Endothelial cell of umbilical vein (primary cell): ENCODE measurements around the gene SLC35G4. TPM values are rescaled to one million over a fixed set of nuclear protein-coding genes. Genes with fewer than 3 reads are reported as not detected.
"Not testable (repeated sequence)": the region's sequence is repeated elsewhere in the genome, so short reads cannot be mapped to it uniquely, and the experiment has no call there.

Experiments
- BruUV-seq: library from RNA; stranded (reverse); fragments of 400-500 nt; replicated peaks from 2 replicates; lab custom pipeline; 2021; lab: Mats Ljungman, UMichigan
- CTCF ChIA-PET: fragments of 300-600, 350-600 bp; sonication (Branson Sonifier 250); formaldehyde crosslinking; loops from one replicate; lab custom pipeline; 2021; ENCODE audit warnings: antibody characterized with exemption, inconsistent platforms; lab: Charles Lee
- POLR2A ChIA-PET: fragments of 300-600, 350-600 bp; sonication (Branson Sonifier 250); formaldehyde crosslinking; loops from one replicate; lab custom pipeline; 2021; ENCODE audit warnings: antibody characterized with exemption, inconsistent platforms; lab: Charles Lee
- DNase-seq: peaks from one replicate; pipeline ENCODE4 v3.0.0-alpha.2; 2011; ENCODE audit warnings: low read depth, low spot score
- FAIRE-seq: peaks from 2 replicates; lab custom pipeline; 2011; peaks lifted over from hg19 to GRCh38; lab: Jason Lieb, UNC
- H2AFZ ChIP-seq: 2 replicates; pipeline ENCODE4 v1.6.0; 2012; ENCODE audit warnings: low read depth, low read length, control low read depth, inconsistent platforms
- H3K27ac ChIP-seq: 2 replicates; pipeline ENCODE4 v1.5.1; 2011; ENCODE audit warnings: low read depth, mild to moderate bottlenecking, control low read depth, low read length, moderate library complexity; ENCODE audit not compliant: insufficient read depth
- H3K27me3 ChIP-seq, 2 experiments: 2 replicates each; pipeline versions ENCODE4 v1.6.0 to v1.6.1; 2011; ENCODE audit warnings: low read length in 2 of 2, mixed read lengths in 1 of 2; ENCODE audit not compliant: control insufficient read depth in 2 of 2, insufficient read depth in 2 of 2
- H3K36me3 ChIP-seq, 2 experiments: 2 replicates in 1 of 2; 3 replicates in 1 of 2; pipeline ENCODE4 v1.5.1; 2011; ENCODE audit warnings: low read length in 2 of 2, mild to moderate bottlenecking in 1 of 2, moderate library complexity in 1 of 2; ENCODE audit not compliant: control insufficient read depth in 2 of 2, insufficient read depth in 2 of 2; ENCODE audit errors: extremely low read depth in 1 of 2
- H3K4me1 ChIP-seq: 3 replicates; pipeline ENCODE4 v1.5.1; 2011; ENCODE audit warnings: mild to moderate bottlenecking, low read length; ENCODE audit not compliant: control insufficient read depth, insufficient read depth; ENCODE audit errors: extremely low read depth
- H3K4me2 ChIP-seq: 2 replicates; pipeline ENCODE4 v1.6.1; 2011; ENCODE audit warnings: low read length, control low read depth, mixed read lengths; ENCODE audit not compliant: insufficient read depth
- H3K4me3 ChIP-seq, 3 experiments: fragments of 200-600 bp in 1 of 3; sonication (generic), shearing (Covaris generic) in 1 of 3; replicated peaks in 1 of 3; 2 replicates each; pipeline ENCODE4 v1.5.1; 2011 to 2016; ENCODE audit warnings: control low read depth in 3 of 3, low read length in 3 of 3, mild to moderate bottlenecking in 2 of 3, inconsistent platforms in 1 of 3, low read depth in 1 of 3, moderate library complexity in 1 of 3; ENCODE audit not compliant: insufficient read depth in 1 of 3
- H3K79me2 ChIP-seq: 2 replicates; pipeline ENCODE4 v1.6.0; 2012; ENCODE audit warnings: low read length, inconsistent platforms; ENCODE audit not compliant: control insufficient read depth, insufficient read depth
- H3K9ac ChIP-seq: replicated peaks from 2 replicates; pipeline ENCODE3; 2011; ENCODE audit warnings: low read length, control low read depth; ENCODE audit not compliant: insufficient read depth; ENCODE audit errors: extremely low read depth
- H3K9me1 ChIP-seq: replicated peaks from 3 replicates; pipeline ENCODE4 v1.6.0; 2011; ENCODE audit warnings: mild to moderate bottlenecking, low read length; ENCODE audit not compliant: control insufficient read depth, insufficient read depth; ENCODE audit errors: extremely low read depth
- H3K9me3 ChIP-seq: replicated peaks from 2 replicates; pipeline ENCODE4 v1.5.1; 2012; ENCODE audit warnings: low read length, inconsistent platforms; ENCODE audit not compliant: control insufficient read depth, insufficient read depth
- H4K20me1 ChIP-seq: replicated peaks from 2 replicates; pipeline ENCODE3; 2011; ENCODE audit warnings: mild to moderate bottlenecking, low read length; ENCODE audit not compliant: control insufficient read depth, insufficient read depth; ENCODE audit errors: extremely low read depth
- dilution Hi-C: fragments of 300-500 bp; cut with MboI; formaldehyde crosslinking; loops from one replicate; pipeline ENCODE4 v1.15.0; 2019; ENCODE audit warnings: low sequenced_read_pairs; ENCODE audit not compliant: extremely low pct_ligation_motif_present
- intact Hi-C: fragments of 100-400 bp; cut with micrococcal nuclease; formaldehyde crosslinking; loops from one replicate; pipeline ENCODE4 v1.10.0; 2022
- polyA plus RNA-seq, 4 experiments: library from polyadenylated mRNA; depleted of rRNA in 3 of 4; stranded (reverse) in 3 of 4; unstranded in 1 of 4; fragments of >200 nt; gene quantifications; 2 replicates each; pipeline versions ENCODE4 v1.2.1 to v1.2.3, GENCODE V29; 2011 to 2012; ENCODE audit warnings: missing spikeins in 1 of 4
- total RNA-seq: library from RNA; stranded (reverse); gene quantifications from 2 replicates; pipeline ENCODE4 v1.2.3, GENCODE V29; 2021

Gene SLC35G4
- total and polyA plus RNA-seq, 2 donors (not counting 3 experiments of a cell fraction or from before 2014, with no cell fraction given) = not detected

GRCh38 chr18:11614042-11614441, 4.6 kb downstream of the SLC35G4 start:
- H3K4me1 ChIP-seq, H2AFZ ChIP-seq, H3K27ac ChIP-seq, H3K4me2 ChIP-seq, FAIRE-seq, H3K4me3 ChIP-seq, dilution Hi-C loops, H3K9me1 ChIP-seq, DNase-seq, H3K9me3 ChIP-seq, H3K27me3 ChIP-seq, intact Hi-C loops, H3K9ac ChIP-seq, H4K20me1 ChIP-seq, BruUV-seq, POLR2A ChIA-PET, H3K79me2 ChIP-seq, H3K36me3 ChIP-seq, CTCF ChIA-PET: not testable (repeated sequence)

DNA sequence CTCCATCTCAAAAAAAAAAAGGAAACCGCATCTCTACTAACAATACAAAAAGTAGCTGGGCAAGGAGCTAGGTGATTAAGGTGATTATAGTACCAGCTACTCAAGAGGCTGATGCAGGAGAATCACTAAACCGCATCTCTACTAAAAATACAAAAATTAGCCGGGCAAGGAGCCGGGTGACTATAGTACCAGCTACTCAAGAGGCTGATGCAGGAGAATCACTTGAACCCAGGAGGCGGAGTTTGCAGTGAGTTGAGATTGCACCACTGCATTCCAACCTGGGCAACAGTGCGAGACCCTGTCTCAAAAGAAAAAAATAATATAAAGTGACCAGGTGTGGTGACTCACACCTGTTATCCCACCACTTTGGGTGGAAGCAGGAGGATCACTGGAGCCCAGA, 5.6 kb downstream of the SLC35G4 start:
- H3K4me3 ChIP-seq, H3K4me2 ChIP-seq, H3K9me1 ChIP-seq, H3K27ac ChIP-seq, H3K79me2 ChIP-seq, H3K9me3 ChIP-seq, H2AFZ ChIP-seq, BruUV-seq, intact Hi-C loops, H3K36me3 ChIP-seq, FAIRE-seq, dilution Hi-C loops, H4K20me1 ChIP-seq, H3K4me1 ChIP-seq, H3K9ac ChIP-seq, H3K27me3 ChIP-seq, DNase-seq, POLR2A ChIA-PET, CTCF ChIA-PET: not testable (repeated sequence)

- dilution Hi-C loops, H3K9ac ChIP-seq, H3K4me1 ChIP-seq, H3K4me2 ChIP-seq, H3K27me3 ChIP-seq, H3K9me1 ChIP-seq, H3K36me3 ChIP-seq, H4K20me1 ChIP-seq, CTCF ChIA-PET, H2AFZ ChIP-seq, H3K4me3 ChIP-seq, BruUV-seq, H3K9me3 ChIP-seq, H3K79me2 ChIP-seq, intact Hi-C loops, H3K27ac ChIP-seq, DNase-seq, FAIRE-seq, POLR2A ChIA-PET: not testable (repeated sequence)
Observed at GRCh38 chr18:11647310-11647709, 37.9 kb downstream of the SLC35G4 start.

DNA sequence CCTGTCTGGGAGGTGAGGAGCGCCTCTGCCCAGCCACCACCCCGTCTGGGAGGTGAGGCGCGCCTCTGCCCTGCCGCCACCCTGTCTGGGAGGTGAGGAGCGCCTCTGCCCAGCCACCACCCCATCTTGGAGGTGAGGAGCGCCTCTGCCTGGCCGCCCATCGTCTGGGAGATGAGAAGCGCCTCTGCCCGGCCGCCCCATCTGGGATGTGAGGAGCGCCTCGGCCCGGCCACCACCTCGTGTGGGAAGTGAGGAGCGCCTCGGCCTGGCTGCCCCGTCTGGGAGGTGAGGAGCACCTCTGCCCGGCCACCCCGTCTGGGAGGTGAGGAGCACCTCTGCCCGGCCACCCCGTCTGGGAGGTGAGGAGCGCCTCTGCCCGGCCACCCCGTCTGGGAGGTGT, 38.4 kb downstream of the SLC35G4 start:
- H3K27me3 ChIP-seq, H3K9ac ChIP-seq, H2AFZ ChIP-seq, H3K79me2 ChIP-seq, CTCF ChIA-PET, intact Hi-C loops, DNase-seq, H3K4me1 ChIP-seq, H4K20me1 ChIP-seq, H3K4me2 ChIP-seq, POLR2A ChIA-PET, dilution Hi-C loops, H3K27ac ChIP-seq, H3K9me3 ChIP-seq, FAIRE-seq, BruUV-seq, H3K36me3 ChIP-seq, H3K9me1 ChIP-seq, H3K4me3 ChIP-seq: not testable (repeated sequence)
